Measurements from ENCODE around the gene TMEM245.

DNA sequence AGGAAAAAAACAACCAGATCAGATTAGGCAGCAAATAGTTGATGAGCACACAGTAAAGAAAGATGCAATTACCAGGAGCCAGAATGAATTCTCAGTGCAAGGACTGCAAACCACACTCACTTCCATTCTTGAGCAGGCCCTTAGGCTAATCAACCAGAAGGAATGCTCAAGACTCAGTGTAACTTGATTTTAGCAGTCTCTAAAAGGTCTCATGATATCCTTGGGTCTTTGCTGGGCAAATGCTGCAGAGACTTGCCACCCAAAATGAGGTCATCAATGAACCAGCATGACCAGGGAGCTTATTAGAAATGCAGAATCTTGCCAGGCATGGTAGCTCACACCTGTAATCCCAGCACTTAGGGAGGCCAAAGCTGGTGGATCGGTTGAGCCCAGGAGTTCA, 20.1 kb upstream of the TMEM245 start:
- TF ChIP-seq, protein P1, sequence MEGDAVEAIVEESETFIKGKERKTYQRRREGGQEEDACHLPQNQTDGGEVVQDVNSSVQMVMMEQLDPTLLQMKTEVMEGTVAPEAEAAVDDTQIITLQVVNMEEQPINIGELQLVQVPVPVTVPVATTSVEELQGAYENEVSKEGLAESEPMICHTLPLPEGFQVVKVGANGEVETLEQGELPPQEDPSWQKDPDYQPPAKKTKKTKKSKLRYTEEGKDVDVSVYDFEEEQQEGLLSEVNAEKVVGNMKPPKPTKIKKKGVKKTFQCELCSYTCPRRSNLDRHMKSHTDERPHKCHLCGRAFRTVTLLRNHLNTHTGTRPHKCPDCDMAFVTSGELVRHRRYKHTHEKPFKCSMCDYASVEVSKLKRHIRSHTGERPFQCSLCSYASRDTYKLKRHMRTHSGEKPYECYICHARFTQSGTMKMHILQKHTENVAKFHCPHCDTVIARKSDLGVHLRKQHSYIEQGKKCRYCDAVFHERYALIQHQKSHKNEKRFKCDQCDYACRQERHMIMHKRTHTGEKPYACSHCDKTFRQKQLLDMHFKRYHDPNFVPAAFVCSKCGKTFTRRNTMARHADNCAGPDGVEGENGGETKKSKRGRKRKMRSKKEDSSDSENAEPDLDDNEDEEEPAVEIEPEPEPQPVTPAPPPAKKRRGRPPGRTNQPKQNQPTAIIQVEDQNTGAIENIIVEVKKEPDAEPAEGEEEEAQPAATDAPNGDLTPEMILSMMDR (CRISPR knock-in tag; IDR thresholded peaks at IDR 0.05): no peak
- TF ChIP-seq ATF4 (CRISPR knock-in tag; IDR thresholded peaks at IDR 0.05) (no peak), THAP11 (CRISPR knock-in tag; IDR thresholded peaks at IDR 0.05) (no peak), MTA1 (CRISPR knock-in tag; IDR thresholded peaks at IDR 0.05; ENCODE audit: borderline replicate concordance) (no peak), SNRNP70 (IDR thresholded peaks at IDR 0.05; ENCODE audit: low read depth, low read length) (no peak), KLF16 (CRISPR knock-in tag; IDR thresholded peaks at IDR 0.05) (no peak), TFDP2 (CRISPR knock-in tag; IDR thresholded peaks at IDR 0.05) (no peak), POGZ (CRISPR knock-in tag; IDR thresholded peaks at IDR 0.05) (no peak), ZNF501 (CRISPR knock-in tag; IDR thresholded peaks at IDR 0.05) (no peak), SMAD1 (CRISPR knock-in tag; IDR thresholded peaks at IDR 0.05; ENCODE audit: borderline replicate concordance, low read depth) (no peak), SMAD3 (CRISPR knock-in tag; IDR thresholded peaks at IDR 0.05) (no peak), JUND (CRISPR knock-in tag; IDR thresholded peaks at IDR 0.05) (no peak)
- TF ChIP-seq, protein P2, sequence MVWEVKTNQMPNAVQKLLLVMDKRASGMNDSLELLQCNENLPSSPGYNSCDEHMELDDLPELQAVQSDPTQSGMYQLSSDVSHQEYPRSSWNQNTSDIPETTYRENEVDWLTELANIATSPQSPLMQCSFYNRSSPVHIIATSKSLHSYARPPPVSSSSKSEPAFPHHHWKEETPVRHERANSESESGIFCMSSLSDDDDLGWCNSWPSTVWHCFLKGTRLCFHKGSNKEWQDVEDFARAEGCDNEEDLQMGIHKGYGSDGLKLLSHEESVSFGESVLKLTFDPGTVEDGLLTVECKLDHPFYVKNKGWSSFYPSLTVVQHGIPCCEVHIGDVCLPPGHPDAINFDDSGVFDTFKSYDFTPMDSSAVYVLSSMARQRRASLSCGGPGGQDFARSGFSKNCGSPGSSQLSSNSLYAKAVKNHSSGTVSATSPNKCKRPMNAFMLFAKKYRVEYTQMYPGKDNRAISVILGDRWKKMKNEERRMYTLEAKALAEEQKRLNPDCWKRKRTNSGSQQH (CRISPR knock-in tag; IDR thresholded peaks at IDR 0.05; ENCODE audit: low read depth): no peak
- TF ChIP-seq, protein P3, sequence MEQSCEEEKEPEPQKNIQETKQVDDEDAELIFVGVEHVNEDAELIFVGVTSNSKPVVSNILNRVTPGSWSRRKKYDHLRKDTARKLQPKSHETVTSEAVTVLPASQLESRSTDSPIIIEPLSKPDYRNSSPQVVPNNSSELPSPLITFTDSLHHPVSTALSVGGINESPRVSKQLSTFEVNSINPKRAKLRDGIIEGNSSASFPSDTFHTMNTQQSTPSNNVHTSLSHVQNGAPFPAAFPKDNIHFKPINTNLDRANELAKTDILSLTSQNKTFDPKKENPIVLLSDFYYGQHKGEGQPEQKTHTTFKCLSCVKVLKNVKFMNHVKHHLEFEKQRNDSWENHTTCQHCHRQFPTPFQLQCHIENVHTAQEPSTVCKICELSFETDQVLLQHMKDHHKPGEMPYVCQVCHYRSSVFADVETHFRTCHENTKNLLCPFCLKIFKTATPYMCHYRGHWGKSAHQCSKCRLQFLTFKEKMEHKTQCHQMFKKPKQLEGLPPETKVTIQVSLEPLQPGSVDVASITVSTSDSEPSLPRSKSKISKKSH (CRISPR knock-in tag; IDR thresholded peaks at IDR 0.05; ENCODE audit: borderline replicate concordance): no peak

All from HepG2 (cell line).